GM18870 (cell line): ENCODE data around the gene SCLY.

Experiments
- ATAC-seq: cut with Tn5 transposase; IDR thresholded peaks from one replicate; pipeline ENCODE4 v1.9.1; 2021; ENCODE audit warnings: moderate library complexity; ENCODE audit not compliant: unreplicated experiment

The SCLY gene

GRCh38 chr2:238096311-238097011 is 35.7 kb downstream of the SCLY start:
- ATAC-seq: no peak

GRCh38 chr2:238097201-238097987 is 36.6 kb downstream of the SCLY start:
- no peak for ATAC-seq

- ATAC-seq: no peak
These were observed 37.4 kb downstream of the SCLY start for GRCh38 chr2:238097988-238098871.

- no peak for ATAC-seq
These were observed 38.3 kb downstream of the SCLY start for GRCh38 chr2:238098901-238099713.

- ATAC-seq: no peak
These were observed 38.9 kb downstream of the SCLY start for GRCh38 chr2:238099714-238100048.

GRCh38 chr2:238100049-238100820 is 39.4 kb downstream of the SCLY start, which contains the start of gene ESPNL:
Gene ESPNL (plus strand): TSS chr2:238100340. CDS start chr2:238100420, 80 bp downstream.
- ATAC-seq: no peak

GRCh38 chr2:238100821-238101771 is 40.3 kb downstream of the SCLY start:
- no peak for ATAC-seq

- no peak for ATAC-seq
These were observed 41.4 kb downstream of the SCLY start for GRCh38 chr2:238101891-238102841.

- ATAC-seq: no peak
These were observed 42.1 kb downstream of the SCLY start for GRCh38 chr2:238102865-238103264.

- ATAC-seq: no peak
These were observed 42.8 kb downstream of the SCLY start for GRCh38 chr2:238103465-238104225.

GRCh38 chr2:238104226-238104690 is 43.5 kb downstream of the SCLY start:
- ATAC-seq: no peak

GRCh38 chr2:238104691-238105371 is 44.0 kb downstream of the SCLY start:
- ATAC-seq: no peak

- ATAC-seq: no peak
These were observed 44.9 kb downstream of the SCLY start for GRCh38 chr2:238105506-238106338.

GRCh38 chr2:238106339-238106697 is 45.5 kb downstream of the SCLY start:
- no peak for ATAC-seq
